GM18868 (cell line): Measurements from ENCODE around the gene DUSP6.
"Not testable (repeated sequence)": the region's sequence is repeated elsewhere in the genome, so short reads cannot be mapped to it uniquely, and the experiment has no call there.

ENCODE experiments used
- ATAC-seq: cut with Tn5 transposase; IDR thresholded peaks from one replicate; pipeline ENCODE4 v1.9.1; 2021; ENCODE audit warnings: mild to moderate bottlenecking, moderate library complexity; ENCODE audit not compliant: unreplicated experiment

The DUSP6 gene

GRCh38 chr12:89353188-89353822, 1.0 kb upstream of the DUSP6 start:
- peak; percentile 18 for ATAC-seq

- no peak for ATAC-seq
Observed at GRCh38 chr12:89352242-89352491, 134 bp downstream of the DUSP6 start.

- ATAC-seq = peak; percentile 14
Observed at GRCh38 chr12:89351489-89352241, 636 bp downstream of the DUSP6 start.

GRCh38 chr12:89350630-89351488, 1.4 kb downstream of the DUSP6 start:
- no peak for ATAC-seq

- ATAC-seq = no peak
Observed at GRCh38 chr12:89350260-89350629, 2.1 kb downstream of the DUSP6 start.

GRCh38 chr12:89349814-89350213, 2.5 kb downstream of the DUSP6 start:
- ATAC-seq = no peak

GRCh38 chr12:89348894-89349699, 3.2 kb downstream of the DUSP6 start:
- ATAC-seq = no peak

GRCh38 chr12:89347325-89347829, 4.9 kb downstream of the DUSP6 start:
- ATAC-seq = no peak

GRCh38 chr12:89346741-89347324, 5.5 kb downstream of the DUSP6 start:
- peak; percentile 3 for ATAC-seq

GRCh38 chr12:89345830-89346740, 6.2 kb downstream of the DUSP6 start:
- ATAC-seq = peak; percentile 96

- no peak for ATAC-seq
Observed at GRCh38 chr12:89345376-89345775, 6.9 kb downstream of the DUSP6 start.

- no peak for ATAC-seq
Observed at GRCh38 chr12:89344862-89345202, 7.5 kb downstream of the DUSP6 start.

- ATAC-seq = no peak
Observed at GRCh38 chr12:89344043-89344861, 8.0 kb downstream of the DUSP6 start.

- ATAC-seq = no peak
Observed at GRCh38 chr12:89343127-89343526, 9.2 kb downstream of the DUSP6 start.

- ATAC-seq = no peak
Observed at GRCh38 chr12:89340861-89341260, 11.4 kb downstream of the DUSP6 start.

GRCh38 chr12:89339526-89339925, 12.8 kb downstream of the DUSP6 start:
- ATAC-seq = no peak

GRCh38 chr12:89337136-89337535, 15.2 kb downstream of the DUSP6 start:
- ATAC-seq = not testable (repeated sequence)

GRCh38 chr12:89335452-89336244, 16.7 kb downstream of the DUSP6 start:
- no peak for ATAC-seq
